Stimulated activated CD4-positive, alpha-beta T cell treated with anti-CD3 and anti-CD28 coated beads, TNF-alpha, amount 100 ng/mL, for 48 hours (primary cell): ENCODE measurements around the gene SIN3A.
A peak's percentile ranks its signal among the peaks of the same experiment; 100 is the strongest.
"Not testable (repeated sequence)": the region's sequence is repeated elsewhere in the genome, so short reads cannot be mapped to it uniquely, and the experiment has no call there.

Experiments
- DNase-seq, 3 donors: peaks; one replicate each; pipeline ENCODE4 v3.0.0-alpha.2; 2020; ENCODE audit warnings: low read depth in 3 of 3

Gene SIN3A

DNA sequence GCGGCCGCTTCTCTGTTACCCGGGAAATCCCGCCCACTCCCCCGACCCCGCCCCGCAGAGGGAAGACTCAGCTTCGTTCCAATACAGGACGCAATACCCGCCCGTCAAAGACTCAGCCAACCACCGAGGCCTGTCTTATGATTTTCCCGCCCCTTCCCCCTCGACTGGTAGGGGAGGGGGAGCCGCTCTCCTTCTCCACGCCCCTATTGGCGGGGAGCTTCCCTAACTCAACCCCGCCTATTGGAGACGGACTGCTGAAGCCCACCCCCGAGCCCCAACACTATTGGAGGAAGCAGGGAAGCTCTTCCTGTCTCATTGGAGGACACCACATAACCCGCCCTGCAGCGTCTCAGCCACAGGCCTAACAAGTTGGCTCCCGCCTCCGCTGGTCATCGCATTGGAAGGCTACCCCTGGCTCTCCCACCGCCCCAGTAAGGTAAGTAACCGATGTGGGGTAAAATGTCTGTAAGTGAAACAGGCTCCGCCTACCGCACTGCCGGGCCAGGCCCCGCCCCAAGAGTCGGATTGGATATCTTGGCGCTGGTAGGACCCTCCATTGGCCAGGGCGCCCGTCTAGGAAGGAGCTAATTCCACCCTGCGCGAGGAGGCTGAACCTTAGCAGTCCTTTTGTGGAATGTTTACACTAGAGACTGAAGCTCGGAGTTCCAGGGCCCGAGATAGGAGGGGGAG, at the start of gene SIN3A:
Gene SIN3A (minus strand): TSS at position 17 of the 690 bp plus-strand sequence. CDS start 21,315 bp downstream, outside the sequence.
- peak; percentile 99 for DNase-seq

DNA sequence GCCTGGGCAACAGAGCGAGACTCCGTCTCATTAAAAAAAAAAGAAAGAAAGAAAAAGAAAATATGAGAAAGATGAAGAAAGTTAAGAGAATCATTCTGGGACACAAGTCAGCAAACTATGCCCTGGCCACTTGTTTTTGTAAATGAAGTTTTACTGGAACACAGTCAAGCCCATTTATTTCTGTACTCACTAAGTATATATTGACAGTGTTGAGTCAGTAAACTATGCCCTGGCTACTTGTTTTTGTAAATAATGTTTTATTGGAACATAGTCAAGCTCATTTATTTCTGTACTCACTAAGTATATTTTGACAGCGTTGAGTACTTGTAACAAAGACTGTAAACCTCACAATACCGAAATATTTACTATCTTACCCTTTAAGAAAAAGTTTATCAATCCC, 42.2 kb upstream of the SIN3A start:
- DNase-seq = no peak

DNA sequence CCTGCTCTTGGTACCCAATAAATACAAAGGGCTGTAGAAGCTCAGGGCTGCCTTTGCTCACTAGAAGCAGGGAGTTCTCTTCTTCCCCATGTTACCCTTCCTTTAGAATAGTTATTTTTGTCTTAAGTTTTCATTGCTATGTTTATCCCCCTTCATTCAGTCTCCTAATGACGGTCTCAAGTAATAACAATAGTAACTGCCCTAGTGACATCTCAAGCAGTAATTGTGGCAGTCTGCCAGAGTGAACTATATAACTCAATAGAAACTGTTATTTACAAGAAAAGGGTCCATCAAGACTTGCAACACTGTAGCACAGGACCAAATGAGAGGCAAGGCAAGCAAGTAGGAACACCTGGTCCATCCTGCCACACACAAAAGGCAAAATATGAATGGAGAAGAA, 32.5 kb upstream of the SIN3A start:
- no peak for DNase-seq

- DNase-seq = not testable (repeated sequence)
Observed at GRCh38 chr15:75483556-75483955, 32.1 kb upstream of the SIN3A start.

GRCh38 chr15:75483106-75483505, 31.6 kb upstream of the SIN3A start:
- DNase-seq = no peak

DNA sequence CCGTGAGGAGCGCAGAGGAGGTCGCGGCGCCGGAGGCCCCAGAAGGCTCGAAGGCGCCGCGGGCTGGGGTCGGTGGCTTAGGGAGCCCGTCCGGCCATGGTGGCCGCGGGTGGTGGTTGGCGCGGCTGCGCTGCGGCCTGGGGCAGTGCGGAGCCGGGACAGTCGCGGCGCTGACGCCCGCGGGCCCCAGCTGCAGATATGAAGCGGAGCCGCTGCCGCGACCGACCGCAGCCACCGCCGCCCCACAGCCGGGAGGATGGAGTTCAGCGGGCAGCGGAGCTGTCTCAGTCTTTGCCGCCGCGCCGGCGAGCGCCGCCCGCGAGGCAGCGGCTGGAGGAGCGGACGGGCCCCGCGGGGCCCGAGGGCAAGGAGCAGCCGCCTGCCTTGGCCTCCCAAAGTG, 29.0 kb upstream of the SIN3A start:
- DNase-seq = not testable (repeated sequence)

DNA sequence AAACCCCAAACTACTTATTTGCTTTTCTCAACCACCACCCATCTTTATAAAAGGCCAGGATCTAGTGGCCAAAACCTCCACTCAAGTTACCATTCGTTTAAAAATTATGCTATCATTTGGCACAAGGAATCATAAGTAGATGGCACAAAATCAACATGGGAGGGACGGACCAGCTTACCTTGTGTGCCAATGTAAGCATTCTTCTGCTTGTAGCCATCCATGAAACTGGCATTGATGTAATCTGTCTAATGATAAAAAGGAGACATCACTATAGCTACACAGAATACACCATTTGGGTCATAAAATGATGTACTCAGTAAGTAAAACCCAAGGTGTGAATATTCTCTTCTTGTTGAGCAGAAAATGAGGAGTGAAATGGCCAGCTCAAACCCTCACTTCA, 28.2 kb upstream of the SIN3A start:
- no peak for DNase-seq

GRCh38 chr15:75477094-75477493, 25.6 kb upstream of the SIN3A start:
- not testable (repeated sequence) for DNase-seq

DNA sequence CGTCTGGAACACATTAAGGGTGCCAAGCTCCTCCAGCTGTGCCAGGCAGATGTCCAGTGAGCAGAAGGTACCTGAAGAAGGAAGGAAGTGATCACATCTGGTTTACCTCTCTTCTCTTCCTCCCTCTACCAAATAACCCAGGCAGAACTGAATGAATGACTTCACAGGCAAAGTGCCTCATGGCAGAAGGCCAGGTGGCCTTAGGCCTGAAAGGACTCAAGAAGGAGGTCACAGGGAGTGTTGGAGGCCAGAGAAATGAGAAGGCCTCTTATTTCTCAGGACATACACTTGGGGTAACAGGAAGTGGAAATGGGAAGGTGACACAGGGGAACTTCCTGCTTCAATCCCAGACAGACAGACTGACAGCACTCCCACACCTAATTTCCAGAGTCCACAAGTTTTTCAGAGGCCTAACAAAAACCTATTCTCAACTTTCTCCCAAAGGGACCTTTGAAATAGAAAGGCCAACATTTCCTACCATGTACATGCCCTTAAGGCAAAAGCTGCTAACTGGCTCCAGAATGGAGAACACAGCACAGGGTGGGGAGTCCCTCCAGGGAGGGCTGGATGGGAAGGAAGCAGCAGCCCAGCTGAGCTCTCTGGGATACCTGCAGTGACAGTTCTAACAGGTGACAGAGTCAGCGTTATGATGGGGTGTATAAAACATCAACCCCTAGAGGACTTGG, 17.6 kb upstream of the SIN3A start:
- no peak for DNase-seq

DNA sequence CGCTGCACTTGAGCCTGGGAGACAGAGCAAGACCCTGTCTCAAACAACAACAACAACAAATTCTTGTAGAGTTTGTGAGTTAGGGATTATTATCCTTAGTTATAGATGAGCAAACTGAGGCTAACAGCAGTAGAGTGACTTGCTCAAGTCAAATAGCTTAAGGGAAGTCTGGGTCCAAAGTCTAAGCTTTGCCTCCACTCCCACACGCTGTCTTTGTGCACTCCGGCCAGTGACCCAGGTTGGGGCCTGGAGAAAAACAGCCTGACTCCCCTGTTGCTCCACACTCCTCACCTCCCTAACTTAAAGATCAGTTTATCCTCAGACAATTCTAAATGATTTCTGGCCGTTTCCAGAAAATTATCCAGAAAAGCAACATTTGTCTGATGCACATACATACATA, 9.2 kb upstream of the SIN3A start:
- DNase-seq = no peak

GRCh38 chr15:75459581-75459980, 8.1 kb upstream of the SIN3A start:
- no peak for DNase-seq

GRCh38 chr15:75456710-75457109, 5.2 kb upstream of the SIN3A start:
- no peak for DNase-seq

GRCh38 chr15:75455982-75456531, 4.6 kb upstream of the SIN3A start:
- peak in 2 of 3 donors; percentile 45 to 53 for DNase-seq

DNA sequence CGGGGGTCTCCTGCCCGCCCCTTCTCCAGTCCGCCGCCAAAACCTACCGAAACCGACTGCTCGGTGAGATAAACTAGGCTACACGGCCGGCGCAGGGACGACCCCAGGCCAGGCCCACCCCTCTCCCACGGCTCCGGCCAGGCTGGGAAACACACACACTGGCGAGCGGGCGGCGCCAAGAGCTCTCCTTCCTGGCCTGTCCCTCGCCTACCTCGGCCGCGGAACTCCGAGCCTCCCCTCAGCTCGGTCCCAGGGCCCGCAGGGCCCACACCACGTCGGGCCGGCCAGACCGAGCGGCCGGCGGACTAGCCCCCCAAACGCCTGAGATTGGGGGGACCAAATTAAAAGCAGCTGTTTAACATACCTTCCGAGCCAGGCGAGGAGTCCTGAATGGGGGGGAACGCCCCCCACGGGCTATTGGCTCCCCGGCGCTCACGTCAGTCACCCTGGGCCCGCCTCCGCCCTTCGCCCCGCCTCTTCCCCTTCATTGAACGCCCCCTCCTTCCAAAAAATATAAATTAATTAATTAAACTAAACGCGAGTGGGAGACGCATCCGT, 4.0 kb upstream of the SIN3A start:
- peak; percentile 73 to 94 (median 73) for DNase-seq

- DNase-seq = peak; percentile 56 to 82 (median 68)
Observed at GRCh38 chr15:75454471-75455378, 3.2 kb upstream of the SIN3A start.

- peak; percentile 92 to 96 (median 96) for DNase-seq
Observed at GRCh38 chr15:75453703-75454470, 2.4 kb upstream of the SIN3A start.

DNA sequence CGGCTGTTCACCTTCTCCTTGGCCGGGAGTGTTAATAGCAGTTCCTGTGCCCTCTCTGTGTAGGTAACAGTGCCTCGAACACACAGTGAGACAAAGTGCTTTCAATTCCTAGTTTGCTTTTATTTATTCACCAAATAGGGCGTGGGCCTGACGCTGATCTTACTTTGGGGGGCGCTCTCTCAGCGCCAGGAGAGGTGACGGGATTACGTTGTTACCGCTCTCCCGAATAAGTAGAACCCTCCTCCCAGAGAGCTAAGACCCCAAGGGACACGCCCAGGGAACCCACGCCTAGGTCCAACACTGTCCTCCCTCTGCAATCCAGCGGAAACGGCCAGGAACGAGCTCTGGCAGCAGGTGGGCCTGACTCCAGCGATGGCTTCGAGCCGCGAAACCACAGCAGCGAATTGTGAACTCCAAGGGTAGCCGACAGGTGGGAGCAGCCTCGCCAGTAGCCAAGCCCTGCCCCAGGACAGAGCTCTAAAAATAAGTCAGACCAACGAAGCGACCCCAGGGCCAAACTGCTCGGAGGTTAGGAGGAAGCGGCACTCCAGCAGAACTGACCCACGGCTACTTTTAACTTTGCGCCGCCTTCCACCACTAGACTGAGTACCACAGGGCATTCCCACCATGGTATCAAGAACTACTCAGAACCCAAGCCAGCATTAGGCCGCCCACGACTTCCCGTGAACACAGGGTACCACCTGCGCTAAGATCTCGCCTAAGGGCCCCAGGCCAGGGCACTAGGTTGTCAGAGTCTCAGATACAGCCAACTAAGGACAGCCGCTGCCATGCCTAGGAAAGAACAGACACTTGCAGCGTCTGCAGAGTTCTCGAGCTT, 1.6 kb upstream of the SIN3A start:
- DNase-seq = peak; percentile 50 to 70 (median 67)

DNA sequence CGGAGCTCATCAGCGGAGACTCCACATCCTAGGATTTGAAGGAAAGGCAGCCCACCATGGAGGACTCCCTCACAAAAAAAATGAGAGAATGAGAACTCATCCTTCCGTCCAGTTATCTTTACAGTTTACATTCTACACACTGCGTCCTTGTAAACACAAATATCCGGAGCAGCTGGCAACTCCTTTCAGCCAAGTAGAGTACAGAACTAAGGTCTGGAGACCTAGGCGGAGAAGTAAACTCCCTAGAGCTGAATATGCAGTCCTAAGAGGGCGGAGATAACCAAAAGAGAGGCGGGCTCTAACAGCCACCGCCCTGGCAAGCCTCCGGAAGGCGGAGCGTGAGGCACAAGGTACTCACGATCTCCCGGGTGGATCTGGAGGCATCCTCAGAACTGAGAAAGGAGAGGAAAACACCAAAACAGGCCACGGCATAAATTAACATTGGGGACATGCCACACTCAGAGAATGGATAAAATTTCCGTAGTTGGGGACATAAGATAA, 924 bp upstream of the SIN3A start:
- DNase-seq = peak; percentile 53 to 75 (median 71)

DNA sequence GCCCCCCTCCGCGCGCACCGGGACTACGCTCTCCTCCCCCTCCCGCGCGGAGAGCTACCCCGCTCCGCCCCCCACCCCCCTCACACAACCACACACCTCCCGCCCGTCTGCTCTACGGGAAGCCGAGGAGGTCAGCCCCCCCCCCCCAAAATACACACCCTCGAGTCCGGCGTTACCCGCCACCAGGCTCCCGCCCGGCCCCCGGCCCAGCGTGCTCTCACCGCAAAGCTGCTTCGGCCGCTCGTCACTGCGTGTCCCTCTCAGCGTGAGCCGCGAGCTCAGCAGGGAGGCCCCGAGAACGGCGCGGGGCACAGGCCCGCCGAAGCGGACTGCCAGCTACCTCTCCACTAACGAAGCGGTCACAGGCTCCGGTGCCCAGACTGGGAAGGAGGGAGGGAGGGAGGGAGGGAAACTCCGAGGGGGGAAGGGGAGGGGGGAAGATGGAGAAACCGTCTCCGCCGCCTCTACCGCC, 252 bp downstream of the SIN3A start:
- no peak for DNase-seq
